ENCODE data around the gene CDC42SE2.

GRCh38 chr5:131261483-131261882 lies 2.4 kb upstream of the CDC42SE2 start:
- TF ChIP-seq RAD21 (conservative IDR thresholded peaks at IDR 0.05) (no peak), CTCF (IDR thresholded peaks at IDR 0.05; ENCODE audit: poor library complexity, severe bottlenecking) (no peak), EZH2 (IDR thresholded peaks at IDR 0.05; ENCODE audit: borderline replicate concordance, insufficient read depth, low read length, poor library complexity, severe bottlenecking) (no peak), REST (IDR thresholded peaks at IDR 0.05; ENCODE audit: borderline replicate concordance) (no peak), EP300 (conservative IDR thresholded peaks at IDR 0.05; ENCODE audit: poor library complexity, severe bottlenecking) (no peak), POLR2AphosphoS5 (IDR thresholded peaks at IDR 0.05) (no peak), SMC3 (conservative IDR thresholded peaks at IDR 0.05; ENCODE audit: poor library complexity) (no peak), TAF1 (IDR thresholded peaks at IDR 0.05; ENCODE audit: low read depth) (no peak), MXI1 (conservative IDR thresholded peaks at IDR 0.05; ENCODE audit: poor library complexity, severe bottlenecking) (no peak)

All from neural cell (in vitro differentiated cells).